Measurements from ENCODE around the gene DCAF5.
"Not testable (repeated sequence)": the region's sequence is repeated elsewhere in the genome, so short reads cannot be mapped to it uniquely, and the experiment has no call there.

Gene DCAF5, protein sequence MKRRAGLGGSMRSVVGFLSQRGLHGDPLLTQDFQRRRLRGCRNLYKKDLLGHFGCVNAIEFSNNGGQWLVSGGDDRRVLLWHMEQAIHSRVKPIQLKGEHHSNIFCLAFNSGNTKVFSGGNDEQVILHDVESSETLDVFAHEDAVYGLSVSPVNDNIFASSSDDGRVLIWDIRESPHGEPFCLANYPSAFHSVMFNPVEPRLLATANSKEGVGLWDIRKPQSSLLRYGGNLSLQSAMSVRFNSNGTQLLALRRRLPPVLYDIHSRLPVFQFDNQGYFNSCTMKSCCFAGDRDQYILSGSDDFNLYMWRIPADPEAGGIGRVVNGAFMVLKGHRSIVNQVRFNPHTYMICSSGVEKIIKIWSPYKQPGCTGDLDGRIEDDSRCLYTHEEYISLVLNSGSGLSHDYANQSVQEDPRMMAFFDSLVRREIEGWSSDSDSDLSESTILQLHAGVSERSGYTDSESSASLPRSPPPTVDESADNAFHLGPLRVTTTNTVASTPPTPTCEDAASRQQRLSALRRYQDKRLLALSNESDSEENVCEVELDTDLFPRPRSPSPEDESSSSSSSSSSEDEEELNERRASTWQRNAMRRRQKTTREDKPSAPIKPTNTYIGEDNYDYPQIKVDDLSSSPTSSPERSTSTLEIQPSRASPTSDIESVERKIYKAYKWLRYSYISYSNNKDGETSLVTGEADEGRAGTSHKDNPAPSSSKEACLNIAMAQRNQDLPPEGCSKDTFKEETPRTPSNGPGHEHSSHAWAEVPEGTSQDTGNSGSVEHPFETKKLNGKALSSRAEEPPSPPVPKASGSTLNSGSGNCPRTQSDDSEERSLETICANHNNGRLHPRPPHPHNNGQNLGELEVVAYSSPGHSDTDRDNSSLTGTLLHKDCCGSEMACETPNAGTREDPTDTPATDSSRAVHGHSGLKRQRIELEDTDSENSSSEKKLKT

DNA sequence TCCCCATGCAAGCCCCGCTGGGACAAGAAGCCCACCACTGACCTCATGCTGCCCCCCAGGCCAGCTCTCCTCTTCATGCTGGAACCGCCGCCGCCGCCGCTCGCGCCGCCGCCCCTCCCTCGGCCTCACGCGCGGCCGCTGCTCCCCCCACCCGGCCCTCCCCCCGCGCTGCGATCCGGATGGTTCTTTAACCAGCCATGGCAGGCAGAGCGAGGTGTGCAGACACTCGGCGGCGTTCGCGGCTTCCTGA, at the start of gene DCAF5:
Gene DCAF5, minus strand, starts transcription at position 218 of the 250 bp plus-strand sequence. Its CDS starts 141 bp downstream, at position 77.
- DNase-seq (ENCODE audit: low spot score), result peak; percentile 93

DNA sequence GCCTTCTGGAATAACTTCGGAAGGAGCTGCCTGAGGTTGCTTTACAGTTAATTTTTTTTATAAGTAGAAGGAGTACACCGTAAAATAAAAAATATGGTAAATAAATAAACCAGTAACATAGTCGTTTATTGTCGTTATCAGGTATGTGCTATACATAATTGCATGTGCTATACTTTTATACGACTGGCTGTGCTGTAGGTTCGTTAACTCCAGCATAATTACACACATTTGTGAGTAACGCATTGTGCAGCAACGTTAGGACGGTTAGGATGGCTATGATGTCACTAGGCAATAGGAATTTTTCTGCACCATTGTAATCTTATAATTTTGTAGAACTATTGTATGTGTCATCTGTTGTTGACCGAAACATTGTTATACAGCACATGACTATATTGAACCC, 46.9 kb upstream of the DCAF5 start:
- no peak for DNase-seq (ENCODE audit: low spot score)

DNA sequence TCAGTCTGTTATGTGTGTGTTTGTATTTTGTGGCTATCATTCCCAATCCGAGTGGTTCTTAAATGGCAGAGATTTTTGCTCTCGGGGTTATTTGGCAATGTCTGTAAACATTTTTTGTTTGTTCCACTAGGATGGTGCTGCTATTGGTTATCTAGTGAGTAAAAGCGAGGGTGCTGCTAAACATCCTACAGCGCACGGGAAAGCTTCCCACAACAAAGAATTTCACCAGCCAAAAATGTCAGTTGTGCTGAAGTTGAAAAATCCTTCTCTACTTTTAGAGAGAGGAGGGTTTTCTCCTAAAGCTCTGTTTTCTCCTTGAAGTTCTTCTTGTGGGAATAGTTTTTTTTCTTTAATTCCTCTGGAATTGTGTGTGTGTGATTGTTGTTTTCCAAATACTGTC, 40.8 kb upstream of the DCAF5 start:
- DNase-seq (ENCODE audit: low spot score), result no peak

DNA sequence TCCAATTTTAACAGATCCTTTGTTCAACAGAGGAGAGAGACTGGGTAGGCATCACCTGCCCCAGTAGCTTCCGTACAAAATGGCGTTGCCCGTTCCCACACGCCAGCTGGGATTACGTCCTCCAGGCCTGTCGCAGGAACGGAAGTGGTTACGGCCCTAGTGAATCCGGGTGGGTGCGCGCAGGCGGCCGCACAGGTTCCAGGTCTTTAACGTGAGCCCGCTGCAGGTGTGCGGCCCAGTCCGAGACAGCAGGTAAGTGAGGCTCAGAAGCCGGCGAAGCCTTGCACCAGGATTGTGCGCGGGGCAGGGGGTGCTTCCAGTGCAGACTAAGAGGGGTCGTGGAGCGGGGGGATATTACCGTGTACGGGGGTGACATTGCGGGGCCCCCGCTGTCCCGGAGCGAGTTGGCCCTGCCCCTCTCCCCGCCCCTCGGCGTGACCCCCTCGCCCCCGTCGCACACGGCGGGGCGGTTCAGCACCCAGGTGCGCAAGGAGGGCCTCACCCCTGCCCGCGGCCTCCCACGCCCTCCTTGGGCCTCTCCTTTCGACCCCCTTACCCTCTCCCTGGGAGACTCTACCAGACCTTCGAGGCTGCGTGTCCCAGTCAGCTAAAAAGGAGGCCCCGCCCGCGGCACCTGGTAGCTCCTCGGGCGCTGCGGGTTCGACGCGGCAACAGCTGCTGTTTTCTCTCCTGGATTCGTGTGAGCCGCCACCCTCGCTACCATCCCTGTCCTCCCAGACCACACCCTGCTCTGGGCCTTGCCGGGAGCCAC, 38.6 kb upstream of the DCAF5 start, which contains the start of gene EXD2:
Gene EXD2, plus strand, starts transcription at position 159 of the 772 bp plus-strand sequence. CDS start 17,973 bp downstream, outside the sequence.
- peak; percentile 78 for DNase-seq (ENCODE audit: low spot score)

DNA sequence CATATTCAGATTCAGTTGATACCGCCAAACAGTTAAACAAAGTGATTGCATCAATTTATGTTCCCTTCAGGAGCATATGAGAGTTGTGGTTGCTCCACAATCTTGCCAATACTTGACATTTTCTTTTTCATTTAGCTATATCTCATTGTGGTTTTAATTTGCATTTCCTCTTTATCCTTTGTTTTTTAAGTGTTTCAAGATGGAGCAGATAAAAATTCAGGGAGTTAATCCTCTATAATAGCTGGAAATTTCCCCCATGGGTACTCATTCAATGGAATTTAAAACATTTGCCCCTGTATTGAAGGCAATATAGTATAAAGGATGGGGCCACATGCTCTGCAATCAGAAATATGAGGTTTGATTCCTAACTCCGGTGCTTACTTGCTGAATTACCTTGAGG, 37.3 kb upstream of the DCAF5 start:
- DNase-seq (ENCODE audit: low spot score), result no peak

DNA sequence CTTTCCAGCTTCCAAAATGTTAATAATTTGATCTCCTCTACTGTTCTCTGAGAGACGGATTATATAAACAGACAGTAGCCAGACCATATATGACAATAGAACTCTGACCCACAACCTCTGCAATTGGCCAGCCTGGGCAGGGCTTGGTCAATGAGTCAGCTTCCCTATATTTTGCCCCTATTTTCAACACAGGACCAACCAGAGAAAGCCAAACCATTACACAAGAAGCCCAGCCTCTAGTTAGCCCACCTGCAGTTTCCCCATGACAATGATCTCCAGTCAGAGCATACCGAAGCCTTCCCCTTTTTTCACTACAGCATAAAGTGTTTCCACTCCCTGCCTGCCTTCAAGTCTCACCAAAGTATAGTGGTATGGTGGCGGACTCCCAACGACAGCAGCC, 30.8 kb upstream of the DCAF5 start:
- no peak for DNase-seq (ENCODE audit: low spot score)

DNA sequence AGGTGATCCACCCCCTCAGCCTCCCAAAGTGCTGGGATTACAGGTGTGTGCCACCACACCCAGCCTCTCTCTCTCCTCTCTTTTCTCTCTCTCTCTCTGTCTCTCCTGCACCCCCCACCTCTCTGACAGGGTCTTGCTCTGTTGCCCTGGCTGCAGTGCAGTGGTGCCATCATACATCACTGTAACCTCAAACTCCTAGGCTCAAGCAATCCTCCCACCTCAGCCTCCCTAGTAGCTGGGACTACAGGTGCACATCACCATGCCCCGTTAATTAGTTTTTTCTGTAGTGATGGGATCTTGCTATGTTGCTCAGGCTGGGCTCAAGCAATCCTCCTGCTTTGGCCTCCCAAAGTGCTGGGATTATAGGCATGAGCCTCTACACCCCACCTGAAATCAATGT, 29.7 kb upstream of the DCAF5 start:
- DNase-seq (ENCODE audit: low spot score), result not testable (repeated sequence)

DNA sequence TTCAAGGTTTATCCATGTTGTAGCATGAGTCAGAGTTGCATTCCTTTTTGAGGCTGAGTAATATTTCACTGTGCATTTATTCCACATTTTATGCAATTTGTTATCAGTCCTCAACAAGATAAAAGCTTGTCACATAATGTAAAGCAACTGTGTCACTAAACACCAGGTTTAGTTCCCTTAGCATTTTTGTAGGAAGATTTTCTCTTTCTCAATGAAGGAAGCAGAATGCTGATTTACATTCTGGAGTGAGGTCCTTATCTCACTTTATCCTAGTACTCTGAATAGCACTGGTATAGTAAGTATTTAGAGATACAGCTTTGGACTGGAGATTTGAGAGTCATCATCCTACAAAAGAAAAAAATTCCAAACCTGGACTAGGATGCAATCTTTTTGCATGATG, 28.6 kb upstream of the DCAF5 start:
- no peak for DNase-seq (ENCODE audit: low spot score)

DNA sequence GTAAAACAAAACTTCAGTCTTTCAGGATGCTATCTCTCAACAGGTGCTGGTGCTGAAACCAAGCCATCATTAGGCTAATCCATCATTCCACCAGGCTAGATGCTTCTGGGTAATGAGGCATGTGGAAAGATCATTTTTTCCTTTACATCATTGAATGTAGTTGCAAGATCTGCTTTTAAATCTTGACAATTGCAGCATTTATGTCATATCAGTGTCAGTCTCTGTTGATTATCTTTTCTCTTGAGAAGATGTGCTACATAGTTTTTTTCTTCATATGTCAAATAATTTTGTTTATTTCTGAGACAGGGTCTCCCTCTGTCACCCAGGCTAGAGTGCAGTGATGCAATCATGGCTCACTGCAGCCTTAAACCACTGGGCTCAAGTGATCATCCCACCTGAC, 22.2 kb upstream of the DCAF5 start:
- DNase-seq (ENCODE audit: low spot score), result no peak

DNA sequence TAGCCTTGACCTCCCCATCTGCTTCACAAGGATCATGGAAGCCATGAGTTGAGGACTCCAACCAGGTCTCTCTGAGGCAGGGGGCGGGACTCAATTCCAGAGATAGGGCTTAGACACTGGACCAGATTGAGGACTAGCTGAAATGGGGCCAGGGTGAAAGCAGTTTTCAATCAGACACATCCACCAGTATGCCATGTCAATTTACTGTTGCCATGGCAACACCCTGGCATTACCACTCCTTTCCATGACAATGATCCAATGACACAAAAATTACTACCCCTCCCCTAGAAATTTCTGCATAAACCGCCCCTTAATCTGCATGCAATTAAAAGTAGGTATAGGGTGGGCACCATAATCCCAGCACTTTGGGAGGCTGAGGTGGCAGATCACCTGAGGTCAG, 18.6 kb upstream of the DCAF5 start:
- DNase-seq (ENCODE audit: low spot score), result no peak

DNA sequence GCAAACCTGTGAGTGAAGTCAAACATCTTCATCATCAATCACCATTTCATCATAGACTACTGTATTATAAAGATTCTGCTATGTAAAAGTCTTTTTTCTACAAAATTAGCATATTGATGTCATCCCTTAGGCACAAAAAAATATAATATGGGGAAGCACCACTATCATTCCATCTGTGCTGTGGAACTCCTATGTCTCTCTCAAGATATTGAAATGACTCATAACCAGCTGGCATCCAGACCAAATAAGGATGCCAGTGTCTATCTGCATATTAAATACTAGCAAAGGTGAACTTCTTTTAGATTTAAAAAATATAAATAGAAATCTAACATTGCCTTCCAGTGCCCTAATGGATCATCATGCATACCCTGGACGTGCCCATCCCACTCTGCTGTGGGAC, 17.9 kb upstream of the DCAF5 start:
- no peak for DNase-seq (ENCODE audit: low spot score)

DNA sequence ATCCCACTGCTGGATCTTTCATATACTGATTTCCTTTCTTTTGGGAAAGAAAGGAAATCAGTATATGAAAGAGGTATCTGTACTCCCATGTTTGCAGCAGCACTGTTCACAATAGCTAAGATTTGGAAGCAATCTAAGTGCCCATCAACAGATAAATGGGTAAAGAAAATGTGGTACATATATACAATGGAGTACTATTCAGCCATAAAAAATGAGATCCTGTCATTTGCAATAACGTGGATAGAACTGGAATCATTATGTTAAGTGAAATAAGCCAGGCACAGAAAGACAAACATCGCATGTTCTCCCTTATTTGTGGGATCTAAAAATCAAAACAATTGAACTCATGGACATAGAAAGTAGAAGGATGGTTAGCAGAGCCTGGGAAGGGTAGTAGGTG, 12.9 kb upstream of the DCAF5 start:
- DNase-seq (ENCODE audit: low spot score), result not testable (repeated sequence)

DNA sequence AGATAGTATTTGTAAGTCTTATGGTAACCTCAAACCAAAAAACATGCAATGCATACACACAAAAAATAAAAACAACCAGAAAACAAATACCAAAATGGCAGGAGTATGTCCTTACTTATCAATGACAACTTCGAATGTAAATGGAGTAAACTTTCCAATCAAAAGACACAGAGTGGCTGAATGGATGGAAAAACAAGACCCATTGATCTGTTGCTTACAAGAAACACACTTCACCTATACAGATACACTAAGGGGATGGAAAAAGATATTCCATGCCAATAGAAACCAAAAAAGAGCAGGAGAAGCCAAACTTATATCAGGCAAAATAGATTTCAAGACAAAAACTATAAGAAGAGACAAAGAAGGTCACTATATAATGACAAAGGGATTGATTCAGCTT, 8.7 kb upstream of the DCAF5 start:
- no peak for DNase-seq (ENCODE audit: low spot score)

DNA sequence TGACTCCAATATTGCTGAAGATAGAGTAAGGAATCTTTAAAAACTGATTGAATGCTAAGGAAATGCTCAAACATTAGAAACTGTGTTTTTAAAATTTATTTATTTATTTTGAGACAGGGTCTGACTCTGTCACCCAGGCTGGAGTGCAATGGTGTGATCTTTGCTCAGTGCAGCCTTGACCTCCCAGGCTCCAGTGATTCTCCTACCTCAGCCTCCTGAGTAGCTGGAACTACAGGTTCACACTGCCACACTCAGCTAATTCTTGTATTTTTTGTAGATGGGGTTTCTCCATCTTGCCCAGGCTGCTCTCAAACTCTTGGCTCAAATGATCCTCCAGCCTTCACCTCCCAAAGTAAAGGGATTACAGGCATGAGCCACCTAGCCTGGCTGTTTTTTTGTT, 3.3 kb upstream of the DCAF5 start:
- DNase-seq (ENCODE audit: low spot score), result no peak

DNA sequence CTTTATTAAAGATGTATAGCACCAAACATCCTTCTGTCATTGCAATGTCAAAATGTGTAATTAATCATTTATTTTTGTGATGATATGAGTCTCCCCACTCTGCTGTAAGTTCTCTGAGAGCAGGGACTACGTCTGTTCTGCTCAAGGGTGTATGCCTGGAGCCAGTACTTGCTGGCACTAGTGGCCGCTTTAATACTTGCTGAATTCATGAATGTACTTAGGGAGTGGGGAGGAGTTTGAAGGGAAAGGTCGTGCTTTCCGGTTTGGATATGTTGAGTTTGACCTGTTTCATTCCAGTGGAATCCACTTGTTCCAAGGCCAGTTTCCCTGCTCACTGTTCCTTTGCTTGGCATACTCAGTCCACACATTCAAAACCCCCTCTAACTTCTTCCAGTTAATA, 1.9 kb upstream of the DCAF5 start:
- no peak for DNase-seq (ENCODE audit: low spot score)

DNA sequence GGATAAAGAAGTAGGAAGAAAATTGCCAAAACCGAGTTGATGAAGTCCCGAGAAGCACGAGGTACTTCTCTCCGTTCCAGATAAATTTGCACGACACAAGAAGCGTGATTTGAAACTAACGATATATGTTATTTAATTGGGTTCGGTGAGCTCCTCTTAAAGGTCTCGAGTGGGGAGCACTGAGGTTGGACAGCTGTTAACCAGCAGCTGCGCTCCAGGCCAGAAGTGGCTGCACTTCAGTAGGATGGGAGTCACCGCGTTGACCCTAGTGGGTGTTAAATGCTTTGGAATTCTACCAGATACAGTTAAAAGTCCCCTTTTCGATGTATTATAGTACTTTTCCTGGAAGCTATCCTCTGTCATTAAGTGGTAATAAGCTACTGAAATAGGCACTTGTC, 953 bp upstream of the DCAF5 start:
- DNase-seq (ENCODE audit: low spot score), result peak; percentile 11

DNA sequence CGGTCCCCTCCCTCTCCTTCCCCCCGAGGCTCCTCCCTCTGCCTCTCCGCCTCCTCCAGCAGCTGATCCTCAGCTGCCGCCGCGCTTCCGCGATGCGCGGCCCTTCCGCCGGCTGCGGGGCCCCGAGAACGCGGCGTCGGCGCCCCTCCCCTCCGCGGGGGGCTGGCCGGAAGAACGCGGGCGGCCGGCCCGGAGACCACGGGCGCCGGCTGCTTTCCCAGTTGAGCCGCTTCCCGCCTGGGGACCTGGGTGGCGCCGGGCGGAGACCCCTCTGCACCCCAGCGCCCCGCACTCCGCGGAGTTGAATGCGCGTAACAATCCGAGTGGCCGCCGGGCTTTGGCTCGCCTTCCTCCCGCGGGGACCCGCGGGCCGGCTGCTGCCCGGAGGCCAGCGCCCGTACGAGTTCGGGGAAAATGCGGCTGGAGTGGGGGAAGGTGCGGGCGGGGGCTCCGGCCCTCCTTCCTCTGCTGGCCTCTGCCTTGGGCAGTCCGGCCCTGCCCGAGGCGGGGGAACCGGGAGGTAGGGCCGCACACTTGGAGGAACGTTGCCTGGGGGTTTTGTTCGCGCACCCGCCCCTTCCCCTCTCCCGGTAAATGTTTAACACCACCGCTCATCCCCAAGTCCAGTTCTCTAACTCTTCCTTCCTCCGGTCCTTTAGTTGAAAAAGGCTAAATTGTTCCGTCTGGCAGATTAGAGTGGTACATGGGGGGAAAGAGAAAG, 393 bp upstream of the DCAF5 start:
- DNase-seq (ENCODE audit: low spot score), result no peak

DNA sequence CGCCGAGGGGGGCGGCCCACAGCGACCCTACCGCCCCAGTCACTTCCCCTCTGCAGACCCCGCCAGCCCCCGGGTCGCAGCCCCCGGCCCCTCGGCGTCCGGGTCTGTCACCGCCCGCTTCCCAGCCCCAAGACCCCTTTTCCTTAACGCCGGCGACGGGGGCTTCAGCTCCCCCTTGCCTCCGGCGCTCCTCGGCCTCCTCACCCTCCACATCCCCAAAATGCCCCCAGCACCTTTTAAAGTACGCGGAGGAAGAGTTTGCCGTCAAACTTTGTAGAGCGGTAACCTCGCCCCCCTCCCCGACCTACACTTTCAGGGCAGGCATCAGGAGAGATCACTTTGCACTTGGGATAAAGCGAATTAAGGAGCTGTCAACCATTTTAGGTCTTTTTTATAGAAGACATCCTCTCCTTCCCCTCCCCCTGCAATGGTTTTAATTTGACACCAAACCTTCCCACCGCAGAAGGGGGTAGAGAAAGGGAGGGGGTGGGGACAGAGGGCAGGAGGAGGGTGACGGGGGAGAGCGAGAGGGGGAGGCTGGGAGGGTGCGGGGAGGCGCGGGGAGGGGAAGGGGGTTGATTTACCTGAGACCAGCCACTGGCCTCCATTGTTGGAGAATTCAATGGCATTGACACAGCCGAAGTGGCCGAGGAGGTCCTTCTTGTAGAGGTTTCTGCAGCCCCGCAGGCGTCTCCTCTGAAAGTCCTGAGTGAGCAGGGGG, 578 bp downstream of the DCAF5 start:
- peak; percentile 50 for DNase-seq (ENCODE audit: low spot score)

DNA sequence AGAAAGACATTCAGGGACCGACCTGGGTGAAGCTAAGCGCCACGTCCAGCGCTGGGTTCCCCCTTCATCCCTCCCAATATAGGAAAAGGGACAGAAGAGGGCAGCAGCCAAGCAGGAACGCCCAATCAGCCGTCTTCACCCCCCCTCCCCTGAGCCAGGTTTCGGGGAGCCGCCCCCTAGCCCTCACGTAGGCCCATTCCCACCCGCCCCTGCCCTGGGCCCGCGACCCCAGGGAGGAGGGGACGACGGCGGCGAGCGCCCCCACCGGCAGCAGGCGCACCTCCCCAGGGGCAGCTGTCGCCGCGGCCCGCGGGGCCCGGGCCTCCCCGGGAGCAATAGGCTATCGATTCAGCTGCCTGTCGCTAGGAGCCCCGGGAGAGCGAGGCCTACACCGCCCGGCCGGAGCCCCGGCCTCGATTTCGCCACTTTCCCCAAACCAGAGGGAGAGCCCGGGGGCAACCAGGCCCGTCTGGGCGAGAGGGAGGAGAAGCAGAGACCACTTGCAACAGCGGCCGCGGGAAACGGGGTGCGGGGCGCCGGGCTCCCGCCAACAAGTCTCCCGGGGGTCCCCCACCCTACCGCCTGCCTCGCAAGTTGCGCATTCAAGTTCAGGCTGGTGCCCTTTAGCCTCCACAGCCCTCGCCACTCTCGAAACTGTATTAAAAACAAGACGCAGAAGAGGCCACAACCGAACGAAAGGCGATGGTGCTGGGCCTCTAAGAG, 1.3 kb downstream of the DCAF5 start:
- peak; percentile 79 for DNase-seq (ENCODE audit: low spot score)

DNA sequence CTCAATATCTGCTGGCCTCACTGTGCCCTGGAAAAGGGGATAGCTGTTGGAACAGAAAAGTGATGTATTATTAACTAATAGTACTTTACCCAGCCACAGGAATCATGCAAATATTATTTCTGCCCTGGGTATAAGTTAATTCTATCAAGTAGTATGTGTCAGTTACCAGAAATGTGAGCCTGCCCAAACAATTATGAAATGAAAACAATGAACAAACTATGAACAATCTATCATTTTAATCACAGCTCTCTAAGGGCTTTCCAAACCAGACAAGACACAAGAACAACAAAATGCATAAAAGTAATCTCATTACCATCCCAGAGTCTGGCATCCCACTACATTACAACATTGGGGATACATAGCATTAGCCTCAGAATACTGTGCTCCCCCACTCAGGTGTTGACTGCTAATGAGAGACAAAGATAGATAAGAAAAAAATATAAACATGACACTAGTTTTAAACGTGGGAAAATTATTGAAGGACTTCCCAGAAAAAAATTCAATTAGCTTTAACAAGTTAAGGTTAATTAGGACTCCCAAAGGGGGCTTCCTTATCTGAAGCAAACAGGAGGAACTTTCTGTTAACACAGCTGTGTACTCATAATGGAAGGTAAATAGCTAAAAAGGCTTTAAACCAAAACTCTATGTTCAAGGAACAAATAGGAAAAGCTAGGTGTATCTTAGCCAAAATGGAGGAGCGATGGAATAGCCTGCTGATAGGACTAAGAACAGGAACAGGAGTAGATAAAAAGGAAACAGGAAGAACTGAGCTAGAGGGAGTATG, 3.3 kb downstream of the DCAF5 start:
- DNase-seq (ENCODE audit: low spot score), result no peak
